C4-2B (cell line): ENCODE measurements around the gene ALKBH7.
A peak's percentile ranks its signal among the peaks of the same experiment; 100 is the strongest.
"Not testable (repeated sequence)": the region's sequence is repeated elsewhere in the genome, so short reads cannot be mapped to it uniquely, and the experiment has no call there.

Experiments
- H3K27ac ChIP-seq: fragments of 450-650 bp; 2 replicates; pipeline ENCODE4 v1.5.1; 2017
- CTCF ChIP-seq: fragments of 450-650 bp; conservative IDR thresholded peaks from 2 replicates; pipeline ENCODE4 v1.5.1; 2017; ENCODE audit warnings: mild to moderate bottlenecking
- ZFX ChIP-seq: fragments of 450-650 bp; IDR thresholded peaks from 2 replicates; pipeline ENCODE4 v1.6.1; 2017

Gene ALKBH7

GRCh38 chr19:6393983-6394412, 21.4 kb downstream of the ALKBH7 start:
- peak overlapping the region; percentile 84 for H3K27ac ChIP-seq
- TF ChIP-seq CTCF (no peak), ZFX (no peak)

DNA sequence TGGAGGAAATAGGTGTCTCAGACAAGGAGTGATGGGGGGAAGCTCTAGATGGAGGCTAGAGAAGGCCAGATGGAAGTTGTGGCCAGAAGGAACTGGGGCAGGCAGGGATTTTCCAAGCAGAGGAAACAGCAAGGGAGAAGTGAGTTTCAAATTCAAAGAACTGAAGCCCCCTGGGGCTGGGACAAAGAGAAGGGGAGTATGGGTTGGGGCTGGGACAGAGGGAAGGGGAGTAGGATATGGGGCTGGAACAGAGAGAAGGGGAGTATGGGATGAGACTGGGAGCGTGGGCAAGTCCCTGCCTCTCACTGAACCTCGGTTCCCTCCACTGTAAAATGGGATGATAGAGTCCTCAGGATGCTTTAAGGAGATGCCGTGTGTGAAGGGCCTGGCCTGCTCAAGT, 22.2 kb downstream of the ALKBH7 start:
- no peak overlapping the region for H3K27ac ChIP-seq
- TF ChIP-seq ZFX (no peak), CTCF (no peak)

DNA sequence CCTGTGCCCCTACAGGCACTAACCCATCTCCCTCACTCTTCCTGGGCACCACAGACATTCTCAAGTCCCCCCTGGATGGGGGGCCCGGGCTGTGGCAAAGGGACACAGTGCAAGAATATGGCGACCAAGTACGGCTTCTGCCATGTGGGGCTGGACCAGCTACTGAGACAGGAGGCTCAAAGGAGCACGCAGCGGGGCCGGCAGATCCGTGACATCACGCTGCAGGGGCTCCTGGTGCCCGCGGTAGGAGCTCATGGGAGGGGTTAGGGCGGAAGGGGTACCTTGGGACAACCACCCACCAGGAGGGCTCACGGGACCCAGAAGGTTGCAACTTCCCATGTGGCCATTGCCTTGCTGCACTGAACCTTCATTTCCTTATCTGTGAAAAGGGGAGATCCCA, 23.7 kb downstream of the ALKBH7 start:
- TF ChIP-seq ZFX (no peak), CTCF (no peak)
- no peak overlapping the region for H3K27ac ChIP-seq

DNA sequence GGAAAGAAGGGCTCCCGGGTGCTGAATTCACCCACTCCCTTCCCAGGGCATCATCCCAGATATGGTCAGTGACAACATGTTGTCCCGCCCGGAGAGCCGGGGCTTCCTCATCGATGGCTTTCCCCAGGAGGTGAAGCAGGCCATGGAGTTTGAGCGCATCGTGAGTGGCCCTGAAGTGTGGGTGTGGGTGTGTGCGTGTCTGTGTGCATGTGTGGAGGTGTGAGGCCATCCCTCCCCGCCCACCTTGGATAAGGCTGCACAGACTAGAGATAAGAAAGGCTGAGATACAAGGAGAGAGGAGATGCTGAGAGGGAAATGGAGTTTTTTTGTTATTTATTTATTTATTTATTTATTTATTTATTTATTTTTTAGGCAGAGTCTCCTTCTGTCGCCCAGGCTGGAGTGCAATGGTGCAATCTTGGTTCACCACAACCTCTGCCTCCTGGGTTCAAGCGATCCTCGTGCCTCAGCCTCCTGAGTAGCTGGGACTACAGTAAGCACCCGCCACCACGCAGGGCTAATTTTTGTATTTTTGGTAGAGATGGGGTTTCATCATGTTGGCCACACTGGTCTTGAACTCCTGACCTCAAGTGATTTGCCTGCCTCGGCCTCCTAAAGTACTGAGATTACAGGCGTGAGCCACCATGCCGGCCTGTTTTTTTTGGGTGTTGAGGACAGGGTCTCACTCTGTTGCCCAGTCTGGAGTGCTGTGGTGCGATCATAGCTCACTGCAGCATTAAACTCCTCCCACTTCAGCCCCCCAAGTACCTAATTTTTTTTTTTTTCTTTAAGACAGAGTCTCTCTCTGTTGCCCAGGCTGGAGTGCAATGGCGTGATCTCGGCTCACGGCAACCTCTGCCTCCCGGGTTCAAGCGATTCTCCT, 27.7 kb downstream of the ALKBH7 start:
- not testable (repeated sequence) for H3K27ac ChIP-seq

DNA sequence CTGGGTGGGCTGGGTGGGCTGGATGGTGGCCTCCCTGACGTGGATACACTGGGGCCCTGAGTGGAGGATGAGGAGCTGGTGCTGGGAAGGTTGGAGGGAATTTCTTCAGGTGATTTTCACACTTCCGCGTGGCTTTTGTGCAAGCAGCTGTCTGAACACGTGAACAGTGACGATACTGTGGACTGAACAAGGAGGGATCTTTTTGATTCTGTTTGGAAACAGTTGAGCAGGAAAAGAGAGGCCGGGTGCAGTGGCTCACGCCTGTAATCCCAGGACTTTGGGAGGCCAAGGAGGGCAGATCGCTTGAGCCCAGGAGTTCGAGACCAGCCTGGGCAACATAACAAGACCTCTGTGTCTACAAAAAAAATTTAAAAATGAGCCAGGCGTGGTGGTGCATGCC, 29.5 kb downstream of the ALKBH7 start:
- no peak overlapping the region for H3K27ac ChIP-seq
- TF ChIP-seq ZFX (no peak), CTCF (no peak)

- TF ChIP-seq CTCF: no peak
- no peak for TF ChIP-seq ZFX
- no peak overlapping the region for H3K27ac ChIP-seq
Measured at GRCh38 chr19:6402837-6403608, 30.4 kb downstream of the ALKBH7 start.

DNA sequence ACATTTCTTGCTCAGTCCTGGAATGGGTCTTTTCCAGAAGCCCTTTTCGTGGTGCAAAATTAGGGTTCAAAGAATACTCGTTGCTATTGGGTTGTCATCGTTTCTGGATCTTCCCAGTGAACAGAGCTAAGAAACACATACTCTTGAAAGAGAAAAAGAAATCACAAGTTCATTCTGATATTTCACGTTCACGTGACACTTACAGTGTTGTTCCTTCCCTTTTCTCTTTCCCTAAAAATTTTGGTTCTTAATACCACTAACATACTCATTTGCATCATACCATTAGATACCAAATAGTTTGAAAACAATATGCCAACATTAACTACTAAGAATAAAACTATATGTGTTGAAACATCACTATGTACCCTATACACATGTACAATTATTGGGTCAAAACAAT, 33.8 kb downstream of the ALKBH7 start:
- TF ChIP-seq ZFX: no peak
- TF ChIP-seq CTCF: no peak
- no peak overlapping the region for H3K27ac ChIP-seq
